MCF 10A (cell line): ENCODE measurements around the gene SAMD14. TPM values are rescaled to one million over a fixed set of nuclear protein-coding genes. Genes with fewer than 3 reads are reported as not detected.

Experiments
- BruUV-seq: library from RNA; stranded (reverse); fragments of 400-500 nt; replicated peaks from 2 replicates; lab custom pipeline; 2021; lab: Mats Ljungman, UMichigan
- CTCF ChIA-PET: fragments of 300-600 bp; sonication (Branson Sonifier 250); formaldehyde crosslinking; extraction: SDS; loops from one replicate; lab custom pipeline; 2021; ENCODE audit warnings: antibody characterized with exemption, inconsistent platforms; lab: Yijun Ruan, JAX
- POLR2A ChIA-PET: fragments of 300-600, 350-650 bp; sonication (Branson Sonifier 250); formaldehyde crosslinking; extraction: SDS; loops from one replicate; lab custom pipeline; 2020; ENCODE audit warnings: antibody characterized with exemption, inconsistent platforms; lab: Yijun Ruan, JAX
- DNase-seq: peaks from one replicate; pipeline ENCODE4 v3.0.0-alpha.2; 2018; ENCODE audit not compliant: unreplicated experiment
- H3K27ac Mint-ChIP-seq: one replicate; pipeline ENCODE4 v1.8.0; 2022; ENCODE audit warnings: mild to moderate bottlenecking, low read depth, mixed read lengths; ENCODE audit not compliant: unreplicated experiment
- H3K27me3 Mint-ChIP-seq: one replicate; pipeline ENCODE4 v1.8.0; 2022; ENCODE audit warnings: mixed read lengths; ENCODE audit not compliant: insufficient read depth, unreplicated experiment
- H3K36me3 Mint-ChIP-seq: one replicate; pipeline ENCODE4 v1.8.0; 2022; ENCODE audit warnings: mild to moderate bottlenecking, moderate library complexity, mixed read lengths; ENCODE audit not compliant: insufficient read depth, unreplicated experiment
- H3K4me1 Mint-ChIP-seq: one replicate; pipeline ENCODE4 v1.8.0; 2022; ENCODE audit warnings: mixed read lengths; ENCODE audit not compliant: insufficient read depth, unreplicated experiment
- H3K4me3 Mint-ChIP-seq: one replicate; pipeline ENCODE4 v1.8.0; 2022; ENCODE audit warnings: mild to moderate bottlenecking, moderate library complexity, mixed read lengths; ENCODE audit not compliant: unreplicated experiment
- H3K9me3 Mint-ChIP-seq: one replicate; pipeline ENCODE4 v1.8.0; 2022; ENCODE audit warnings: mixed read lengths; ENCODE audit not compliant: unreplicated experiment
- CTCF ChIP-seq: fragments of 200-600 bp; IDR thresholded peaks from one replicate; pipeline ENCODE4 v1.8.0; 2022; ENCODE audit warnings: antibody characterized with exemption, mild to moderate bottlenecking; ENCODE audit not compliant: unreplicated experiment
- intact Hi-C: fragments of 100-400 bp; cut with micrococcal nuclease; formaldehyde crosslinking; loops from 2 replicates; pipeline ENCODE4 v1.14.1; 2022
- total RNA-seq: library from RNA; stranded (reverse); gene quantifications from 2 replicates; pipeline ENCODE4 v1.2.3, GENCODE V29; 2022

SAMD14 gene
- total RNA-seq, 1 experiment from 2014 or later, result 0.09 TPM

GRCh38 chr17:50087912-50088405 is 42.0 kb downstream of the SAMD14 start:
- ChIA-PET CTCF (interaction anchor here (0.6 to 3.2 kb wide), 23 partner anchors 10 to 709 kb away, joined by 3 to 56 read pairs (median 5); partner anchors contain the start of gene ITGA3), POLR2A (interaction anchor here (0.7 to 2.8 kb wide), 10 partner anchors 24 to 90 kb away, joined by 3 to 30 read pairs (median 4); partner anchors contain the start of gene ITGA3)
- Mint-ChIP-seq H3K9me3 (no peaks in the 10 kb centered on the region), H3K4me3 (no peak overlapping the region), H3K27me3 (no peaks in the 10 kb centered on the region), H3K27ac (peak overlapping the region; percentile 27), H3K4me1 (no peaks in the 10 kb centered on the region), H3K36me3 (peaks cover 85% of the 10 kb centered on the region)
- no peak for TF ChIP-seq CTCF
- no TSS peak for BruUV-seq
- intact Hi-C loops, result loop anchor here (1.0 kb wide), 1 partner anchor 61 kb away; no protein-coding TSS in a partner anchor
- DNase-seq, result no peak

GRCh38 chr17:50087246-50087911 is 42.6 kb downstream of the SAMD14 start:
- ChIA-PET CTCF (interaction anchor here (0.5 to 3.2 kb wide), 32 partner anchors 9 to 407 kb away, joined by 3 to 56 read pairs (median 5); partner anchors contain the start of gene ITGA3), POLR2A (interaction anchor here (0.6 to 2.8 kb wide), 13 partner anchors 14 to 89 kb away, joined by 3 to 30 read pairs (median 4); partner anchors contain the start of gene ITGA3)
- intact Hi-C loops, result loop anchor here (1.0 kb wide), 1 partner anchor 60 kb away; no protein-coding TSS in a partner anchor
- peak; percentile 69 for DNase-seq
- Mint-ChIP-seq H3K9me3 (no peaks in the 10 kb centered on the region), H3K27ac (peak overlapping the region; percentile 27), H3K4me3 (no peak overlapping the region), H3K4me1 (no peaks in the 10 kb centered on the region), H3K27me3 (no peaks in the 10 kb centered on the region), H3K36me3 (peaks cover 85% of the 10 kb centered on the region)
- no TSS peak for BruUV-seq
- peak; percentile 85 for TF ChIP-seq CTCF

- H3K36me3 Mint-ChIP-seq, result peaks cover 84% of the 10 kb centered on the region
- H3K27me3 Mint-ChIP-seq, result no peaks in the 10 kb centered on the region
- TF ChIP-seq CTCF, result no peak
- intact Hi-C loops, result loop anchor here (2.0 kb wide), 1 partner anchor 17 kb away; no protein-coding TSS in a partner anchor
- H3K4me1 Mint-ChIP-seq, result peaks cover 12% of the 10 kb centered on the region
- H3K9me3 Mint-ChIP-seq, result no peaks in the 10 kb centered on the region
- H3K27ac Mint-ChIP-seq, result no peak overlapping the region
- no TSS peak for BruUV-seq
- CTCF ChIA-PET, result interaction anchor here (0.6 to 3.5 kb wide), 5 partner anchors 9 to 373 kb away, joined by 3 to 16 read pairs (median 5); no protein-coding TSS in a partner anchor
- POLR2A ChIA-PET, result interaction anchor here (0.6 to 4.7 kb wide), 8 partner anchors 11 to 157 kb away, joined by 3 to 29 read pairs (median 6); partner anchors contain the start of gene ITGA3
- DNase-seq, result no peak
- H3K4me3 Mint-ChIP-seq, result no peak overlapping the region
Measured at GRCh38 chr17:50081757-50082156, 48.2 kb downstream of the SAMD14 start.

- CTCF ChIA-PET, result interaction anchor here (0.6 to 3.5 kb wide), 5 partner anchors 12 to 59 kb away, joined by 4 to 16 read pairs (median 7); no protein-coding TSS in a partner anchor
- Mint-ChIP-seq H3K4me1 (peaks cover 12% of the 10 kb centered on the region), H3K4me3 (no peak overlapping the region), H3K27me3 (no peaks in the 10 kb centered on the region), H3K27ac (no peak overlapping the region), H3K9me3 (no peaks in the 10 kb centered on the region), H3K36me3 (peaks cover 87% of the 10 kb centered on the region)
- POLR2A ChIA-PET, result interaction anchor here (1.1 to 4.7 kb wide), 4 partner anchors 12 to 25 kb away, joined by 3 to 29 read pairs (median 8); partner anchors contain the start of gene ITGA3
- no peak for DNase-seq
- intact Hi-C loops, result no loop called here
- no peak for TF ChIP-seq CTCF
- BruUV-seq, result no TSS peak
Measured at GRCh38 chr17:50080827-50081226, 49.1 kb downstream of the SAMD14 start.
